HG03280 (cell line): ENCODE data around the gene NOS3.
A peak's percentile ranks its signal among the peaks of the same experiment; 100 is the strongest.
"Not testable (repeated sequence)": the region's sequence is repeated elsewhere in the genome, so short reads cannot be mapped to it uniquely, and the experiment has no call there.

Experiments used
- ATAC-seq: cut with Tn5 transposase; IDR thresholded peaks from one replicate; pipeline ENCODE4 v1.9.1; 2021; ENCODE audit warnings: mild to moderate bottlenecking, moderate library complexity; ENCODE audit not compliant: unreplicated experiment

NOS3 gene

GRCh38 chr7:151013733-151014497 lies 23.1 kb downstream of the NOS3 start:
- peak; percentile 43 for ATAC-seq

- ATAC-seq = no peak
Observed at GRCh38 chr7:151014950-151015349, 24.1 kb downstream of the NOS3 start.

- no peak for ATAC-seq
Observed at GRCh38 chr7:151015967-151016366, 25.1 kb downstream of the NOS3 start.

GRCh38 chr7:151016505-151016904 lies 25.7 kb downstream of the NOS3 start:
- ATAC-seq = no peak

GRCh38 chr7:151016942-151017341 lies 26.1 kb downstream of the NOS3 start:
- no peak for ATAC-seq

GRCh38 chr7:151017370-151017952 lies 26.6 kb downstream of the NOS3 start:
- ATAC-seq = no peak

GRCh38 chr7:151017953-151018420 lies 27.2 kb downstream of the NOS3 start:
- ATAC-seq = peak; percentile 47

- ATAC-seq = no peak
Observed at GRCh38 chr7:151018421-151019129, 27.8 kb downstream of the NOS3 start.

- ATAC-seq = no peak
Observed at GRCh38 chr7:151019130-151019447, 28.3 kb downstream of the NOS3 start.

GRCh38 chr7:151020231-151020630 lies 29.4 kb downstream of the NOS3 start:
- no peak for ATAC-seq

- ATAC-seq = no peak
Observed at GRCh38 chr7:151023232-151023631, 32.4 kb downstream of the NOS3 start.

GRCh38 chr7:151024435-151025056 lies 33.7 kb downstream of the NOS3 start, which contains the start of gene ATG9B:
Gene ATG9B, minus strand, starts transcription at chr7:151024494. Its CDS starts 71 bp downstream, at chr7:151024423.
- ATAC-seq = no peak

GRCh38 chr7:151025924-151026671 lies 35.3 kb downstream of the NOS3 start:
- no peak for ATAC-seq

- not testable (repeated sequence) for ATAC-seq
Observed at GRCh38 chr7:151026771-151027727, 36.2 kb downstream of the NOS3 start.

GRCh38 chr7:151027728-151028130 lies 36.9 kb downstream of the NOS3 start:
- peak; percentile 5 for ATAC-seq

GRCh38 chr7:151028131-151028947 lies 37.5 kb downstream of the NOS3 start, which contains the start of gene ABCB8:
Gene ABCB8, plus strand, starts transcription at chr7:151028450. Its CDS starts 66 bp downstream, at chr7:151028516.
- peak; percentile 97 for ATAC-seq

GRCh38 chr7:151028948-151029501 lies 38.2 kb downstream of the NOS3 start:
- ATAC-seq = no peak

GRCh38 chr7:151031011-151031410 lies 40.2 kb downstream of the NOS3 start:
- ATAC-seq = no peak
